Measurements from ENCODE around the gene SUN2.
A peak's percentile ranks its signal among the peaks of the same experiment; 100 is the strongest.

SUN2 gene

DNA sequence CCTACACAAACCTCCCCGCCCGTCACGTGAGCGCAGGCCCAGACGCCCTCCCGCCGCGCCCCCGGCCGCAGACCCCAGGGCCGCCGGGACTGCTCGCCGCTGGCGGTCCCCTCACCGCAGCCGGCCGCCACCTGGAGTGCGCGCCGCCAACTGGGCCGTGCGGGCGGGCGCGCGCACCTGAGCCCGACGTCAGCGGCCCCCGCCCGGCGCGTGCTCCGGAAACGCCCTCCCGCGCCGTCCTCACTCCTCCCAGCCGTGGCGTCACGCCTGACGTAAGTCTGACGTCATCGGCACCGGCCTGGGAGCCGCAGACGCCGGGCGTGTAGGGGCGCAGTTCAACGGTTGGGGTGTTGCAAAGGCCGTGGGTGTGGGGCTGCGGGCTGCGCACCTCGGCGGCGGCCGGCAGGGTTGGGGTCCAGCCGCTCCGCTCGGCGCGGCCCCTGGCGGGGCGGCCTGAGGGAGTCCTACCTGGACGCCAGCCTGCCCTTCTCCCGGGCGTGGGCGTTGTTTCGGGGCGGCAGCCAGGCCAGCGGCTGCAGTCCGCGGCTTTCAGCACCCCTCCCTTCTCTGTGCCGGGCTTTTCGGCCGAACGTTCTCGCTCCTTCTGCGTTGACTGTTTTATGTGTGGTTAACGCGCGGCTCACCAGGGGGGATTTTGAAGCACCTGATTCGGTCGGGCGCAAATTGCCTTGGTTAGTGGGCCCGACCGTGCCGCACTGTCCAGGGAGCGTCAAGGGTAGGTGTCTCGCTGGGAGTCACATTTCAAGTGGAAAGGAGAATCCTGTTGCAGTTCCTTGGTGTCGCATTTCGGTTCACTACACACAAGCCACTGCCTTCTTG, 54.8 kb downstream of the SUN2 start, which contains the start of gene JOSD1:
JOSD1 (minus strand) TSS at position 155 of the 840 bp plus-strand sequence. CDS start 956 bp downstream, outside the sequence.
- Histone ChIP-seq H3K4me3 (ENCODE audit: low read depth in 1 of 2, low read length in 1 of 2) (peak within 1 kb of the TSS; percentile 77 to 83), H3K36me3 (no peaks in the 10 kb centered on the region), H3K27me3 (no peaks in the 10 kb centered on the region), H3K9me3 (no peaks in the 10 kb centered on the region), H3K4me1 (ENCODE audit: control insufficient read depth in 1 of 2, insufficient read depth in 1 of 2, low read depth in 1 of 2, low read length in 1 of 2) (peaks cover 42 to 45% of the 10 kb centered on the region in 2 experiments), H3K27ac (peak within 1 kb of the TSS; percentile 98)
- TF ChIP-seq, protein P1, sequence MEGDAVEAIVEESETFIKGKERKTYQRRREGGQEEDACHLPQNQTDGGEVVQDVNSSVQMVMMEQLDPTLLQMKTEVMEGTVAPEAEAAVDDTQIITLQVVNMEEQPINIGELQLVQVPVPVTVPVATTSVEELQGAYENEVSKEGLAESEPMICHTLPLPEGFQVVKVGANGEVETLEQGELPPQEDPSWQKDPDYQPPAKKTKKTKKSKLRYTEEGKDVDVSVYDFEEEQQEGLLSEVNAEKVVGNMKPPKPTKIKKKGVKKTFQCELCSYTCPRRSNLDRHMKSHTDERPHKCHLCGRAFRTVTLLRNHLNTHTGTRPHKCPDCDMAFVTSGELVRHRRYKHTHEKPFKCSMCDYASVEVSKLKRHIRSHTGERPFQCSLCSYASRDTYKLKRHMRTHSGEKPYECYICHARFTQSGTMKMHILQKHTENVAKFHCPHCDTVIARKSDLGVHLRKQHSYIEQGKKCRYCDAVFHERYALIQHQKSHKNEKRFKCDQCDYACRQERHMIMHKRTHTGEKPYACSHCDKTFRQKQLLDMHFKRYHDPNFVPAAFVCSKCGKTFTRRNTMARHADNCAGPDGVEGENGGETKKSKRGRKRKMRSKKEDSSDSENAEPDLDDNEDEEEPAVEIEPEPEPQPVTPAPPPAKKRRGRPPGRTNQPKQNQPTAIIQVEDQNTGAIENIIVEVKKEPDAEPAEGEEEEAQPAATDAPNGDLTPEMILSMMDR (IDR thresholded peaks at IDR 0.05): peak; percentile 76

DNA sequence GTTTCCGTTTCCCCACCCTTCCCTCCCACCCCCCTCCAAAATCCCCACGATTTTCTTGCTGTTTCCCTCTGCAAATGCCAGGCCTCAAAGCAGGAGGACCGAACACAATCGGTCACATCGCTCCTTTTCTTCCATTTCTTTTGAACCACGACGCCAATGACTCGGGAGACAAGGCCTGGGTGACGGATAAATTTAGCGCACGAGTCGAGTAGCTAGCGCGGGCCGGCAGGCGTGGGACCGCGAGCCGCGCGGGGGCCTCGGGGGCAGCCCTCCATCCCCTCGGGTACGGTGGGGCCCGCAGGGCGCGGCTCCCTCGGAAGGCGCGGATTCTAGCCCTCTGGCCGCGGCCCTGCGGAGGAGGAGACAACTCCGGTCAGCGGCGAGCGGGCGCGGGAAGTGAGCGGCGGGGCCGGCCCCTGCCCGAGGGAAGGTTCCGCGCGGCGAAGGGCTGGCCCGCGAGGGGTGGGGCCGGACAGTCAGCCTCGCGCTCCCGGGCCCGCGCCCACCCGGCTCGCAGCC, 55.5 kb downstream of the SUN2 start:
- TF ChIP-seq, protein P1 (IDR thresholded peaks at IDR 0.05): no peak
- Histone ChIP-seq H3K36me3 (no peaks in the 10 kb centered on the region), H3K27ac (peak overlapping the region; percentile 98), H3K27me3 (no peaks in the 10 kb centered on the region), H3K4me1 (ENCODE audit: control insufficient read depth in 1 of 2, insufficient read depth in 1 of 2, low read depth in 1 of 2, low read length in 1 of 2) (peaks cover 42 to 45% of the 10 kb centered on the region in 2 experiments), H3K4me3 (ENCODE audit: low read depth in 1 of 2, low read length in 1 of 2) (peak overlapping the region; percentile 77 to 83), H3K9me3 (no peaks in the 10 kb centered on the region)

DNA sequence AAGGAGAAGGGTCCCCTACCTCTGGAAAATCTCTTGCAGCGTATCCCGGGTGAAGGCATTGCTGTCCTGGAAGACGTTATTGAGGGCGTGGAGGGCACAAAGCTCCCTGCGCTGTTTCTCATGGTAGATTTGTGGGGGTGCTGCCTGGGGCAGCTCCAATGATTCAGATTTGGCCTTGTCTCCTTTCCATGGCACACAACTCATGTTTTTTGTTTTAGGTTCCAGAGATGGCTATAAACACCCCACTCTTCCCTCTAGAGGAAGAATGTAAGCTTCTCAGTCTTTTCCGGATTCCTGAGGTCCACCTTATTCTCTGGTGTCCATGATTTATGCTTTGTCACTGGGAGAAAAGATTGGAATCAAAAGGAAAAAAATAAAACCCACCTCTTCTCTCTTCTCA, 56.0 kb downstream of the SUN2 start:
- H3K4me1 ChIP-seq (ENCODE audit: control insufficient read depth in 1 of 2, insufficient read depth in 1 of 2, low read depth in 1 of 2, low read length in 1 of 2): peaks cover 36 to 41% of the 10 kb centered on the region in 2 experiments
- no peaks in the 10 kb centered on the region for H3K36me3 ChIP-seq
- peak overlapping the region; percentile 98 for H3K27ac ChIP-seq
- no peaks in the 10 kb centered on the region for H3K9me3 ChIP-seq
- no peaks in the 10 kb centered on the region for H3K27me3 ChIP-seq
- peak overlapping the region; percentile 77 to 83 for H3K4me3 ChIP-seq (ENCODE audit: low read depth in 1 of 2, low read length in 1 of 2)
- TF ChIP-seq, protein P1 (IDR thresholded peaks at IDR 0.05): no peak

DNA sequence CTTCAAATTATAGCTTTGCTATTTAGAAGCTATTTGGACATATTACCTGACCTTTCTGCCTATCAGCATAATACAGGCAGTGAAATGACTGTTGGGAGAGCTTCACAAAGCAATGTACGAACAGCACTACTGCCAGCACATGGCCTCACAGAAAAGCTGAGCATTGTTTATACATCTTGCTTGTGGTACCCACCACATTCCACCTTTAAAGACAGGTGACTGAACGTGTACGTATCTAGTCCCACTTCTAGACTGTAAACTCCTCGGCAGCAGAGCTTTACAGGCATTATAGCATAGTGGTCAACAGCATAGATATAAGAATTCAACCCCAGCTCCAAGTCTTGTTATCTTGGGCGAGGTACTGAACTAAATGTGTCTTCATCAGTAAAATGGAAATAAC, 56.7 kb downstream of the SUN2 start:
- Histone ChIP-seq H3K4me1 (ENCODE audit: control insufficient read depth in 1 of 2, insufficient read depth in 1 of 2, low read depth in 1 of 2, low read length in 1 of 2) (peaks cover 32 to 36% of the 10 kb centered on the region in 2 experiments), H3K27ac (peak overlapping the region; percentile 98), H3K27me3 (no peaks in the 10 kb centered on the region)

DNA sequence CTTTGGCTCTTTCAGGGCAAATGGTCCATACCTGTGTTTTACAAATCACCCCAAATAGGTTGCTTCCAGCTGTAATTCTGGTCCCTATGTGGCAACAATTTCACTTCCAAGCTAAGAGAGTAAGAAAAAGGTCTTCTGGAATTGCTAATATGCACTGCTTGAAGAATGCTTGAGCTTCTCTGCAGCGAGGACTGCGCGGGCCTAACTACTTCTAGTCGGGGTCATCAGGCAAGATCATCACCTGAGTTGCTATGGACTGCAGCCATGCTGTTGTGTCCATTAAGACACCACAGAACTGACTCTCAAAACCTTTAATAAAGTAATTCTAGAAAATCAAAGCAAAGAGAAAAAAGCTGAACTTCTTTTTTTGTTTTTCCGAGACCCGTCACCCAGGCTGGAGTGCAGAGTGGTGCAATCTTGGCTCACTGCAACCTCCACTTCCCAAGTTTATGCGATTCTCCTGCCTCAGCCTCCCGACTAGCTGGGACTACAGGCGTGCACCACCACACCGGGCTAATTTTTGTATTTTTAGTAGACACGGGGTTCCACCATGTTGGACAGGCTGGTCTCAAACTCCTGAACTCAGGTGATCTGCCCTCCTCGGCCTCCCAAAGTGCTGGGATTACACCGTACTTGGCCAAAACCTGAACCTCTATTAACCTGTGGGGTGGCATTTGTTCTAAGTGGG, 57.2 kb downstream of the SUN2 start:
- no peaks in the 10 kb centered on the region for H3K36me3 ChIP-seq
- no peak overlapping the region for H3K4me3 ChIP-seq (ENCODE audit: low read depth in 1 of 2, low read length in 1 of 2)
- H3K9me3 ChIP-seq: no peaks in the 10 kb centered on the region
- peaks cover 32 to 36% of the 10 kb centered on the region in 2 experiments for H3K4me1 ChIP-seq (ENCODE audit: control insufficient read depth in 1 of 2, insufficient read depth in 1 of 2, low read depth in 1 of 2, low read length in 1 of 2)
- no peak overlapping the region for H3K27ac ChIP-seq
- no peaks in the 10 kb centered on the region for H3K27me3 ChIP-seq
- TF ChIP-seq, protein P1 (IDR thresholded peaks at IDR 0.05): no peak

More for the DNA sequence above, 56.7 kb downstream of the SUN2 start:
- TF ChIP-seq, protein P1 (IDR thresholded peaks at IDR 0.05): no peak
- no peak overlapping the region for H3K4me3 ChIP-seq (ENCODE audit: low read depth in 1 of 2, low read length in 1 of 2)
- no peaks in the 10 kb centered on the region for H3K36me3 ChIP-seq
- no peaks in the 10 kb centered on the region for H3K9me3 ChIP-seq
